GM18508 (cell line): Measurements from ENCODE around the gene CTTNBP2.
A peak's percentile ranks its signal among the peaks of the same experiment; 100 is the strongest.

Source experiments
- ATAC-seq: cut with Tn5 transposase; IDR thresholded peaks from one replicate; pipeline ENCODE4 v1.9.1; 2021; ENCODE audit warnings: moderate number of reproducible peaks; ENCODE audit not compliant: insufficient read depth, unreplicated experiment

Gene CTTNBP2

GRCh38 chr7:117791877-117792780, 81.1 kb downstream of the CTTNBP2 start:
- peak; percentile 55 for ATAC-seq

GRCh38 chr7:117790731-117791130, 82.5 kb downstream of the CTTNBP2 start:
- no peak for ATAC-seq

GRCh38 chr7:117790251-117790650, 83.0 kb downstream of the CTTNBP2 start:
- ATAC-seq, result no peak

- ATAC-seq, result no peak
Measured at GRCh38 chr7:117785431-117785830, 87.8 kb downstream of the CTTNBP2 start.

GRCh38 chr7:117784315-117784714, 88.9 kb downstream of the CTTNBP2 start:
- ATAC-seq, result no peak

GRCh38 chr7:117782761-117783160, 90.5 kb downstream of the CTTNBP2 start:
- ATAC-seq, result no peak

GRCh38 chr7:117781707-117782106, 91.5 kb downstream of the CTTNBP2 start:
- no peak for ATAC-seq

GRCh38 chr7:117780832-117781231, 92.4 kb downstream of the CTTNBP2 start:
- ATAC-seq, result peak; percentile 68

- no peak for ATAC-seq
Measured at GRCh38 chr7:117777335-117778142, 95.7 kb downstream of the CTTNBP2 start.

- ATAC-seq, result no peak
Measured at GRCh38 chr7:117776224-117776623, 97.0 kb downstream of the CTTNBP2 start.

- no peak for ATAC-seq
Measured at GRCh38 chr7:117775801-117776200, 97.4 kb downstream of the CTTNBP2 start.

GRCh38 chr7:117774943-117775342, 98.3 kb downstream of the CTTNBP2 start:
- no peak for ATAC-seq

GRCh38 chr7:117772421-117772820, 100.8 kb downstream of the CTTNBP2 start:
- ATAC-seq, result peak; percentile 30

GRCh38 chr7:117771756-117772155, 101.5 kb downstream of the CTTNBP2 start:
- no peak for ATAC-seq

- no peak for ATAC-seq
Measured at GRCh38 chr7:117769085-117769484, 104.2 kb downstream of the CTTNBP2 start.

GRCh38 chr7:117767951-117768350, 105.3 kb downstream of the CTTNBP2 start:
- no peak for ATAC-seq

GRCh38 chr7:117766913-117767312, 106.3 kb downstream of the CTTNBP2 start:
- no peak for ATAC-seq

- ATAC-seq, result no peak
Measured at GRCh38 chr7:117764031-117764430, 109.2 kb downstream of the CTTNBP2 start.

GRCh38 chr7:117762055-117762454, 111.2 kb downstream of the CTTNBP2 start:
- ATAC-seq, result no peak

- no peak for ATAC-seq
Measured at GRCh38 chr7:117759950-117760640, 113.1 kb downstream of the CTTNBP2 start.

- ATAC-seq, result no peak
Measured at GRCh38 chr7:117757440-117757839, 115.8 kb downstream of the CTTNBP2 start.
